ENCODE measurements around the gene ZNF33A.

GRCh38 chr10:38047666-38048065 lies 37.2 kb downstream of the ZNF33A start:
- TF ChIP-seq, protein P1, sequence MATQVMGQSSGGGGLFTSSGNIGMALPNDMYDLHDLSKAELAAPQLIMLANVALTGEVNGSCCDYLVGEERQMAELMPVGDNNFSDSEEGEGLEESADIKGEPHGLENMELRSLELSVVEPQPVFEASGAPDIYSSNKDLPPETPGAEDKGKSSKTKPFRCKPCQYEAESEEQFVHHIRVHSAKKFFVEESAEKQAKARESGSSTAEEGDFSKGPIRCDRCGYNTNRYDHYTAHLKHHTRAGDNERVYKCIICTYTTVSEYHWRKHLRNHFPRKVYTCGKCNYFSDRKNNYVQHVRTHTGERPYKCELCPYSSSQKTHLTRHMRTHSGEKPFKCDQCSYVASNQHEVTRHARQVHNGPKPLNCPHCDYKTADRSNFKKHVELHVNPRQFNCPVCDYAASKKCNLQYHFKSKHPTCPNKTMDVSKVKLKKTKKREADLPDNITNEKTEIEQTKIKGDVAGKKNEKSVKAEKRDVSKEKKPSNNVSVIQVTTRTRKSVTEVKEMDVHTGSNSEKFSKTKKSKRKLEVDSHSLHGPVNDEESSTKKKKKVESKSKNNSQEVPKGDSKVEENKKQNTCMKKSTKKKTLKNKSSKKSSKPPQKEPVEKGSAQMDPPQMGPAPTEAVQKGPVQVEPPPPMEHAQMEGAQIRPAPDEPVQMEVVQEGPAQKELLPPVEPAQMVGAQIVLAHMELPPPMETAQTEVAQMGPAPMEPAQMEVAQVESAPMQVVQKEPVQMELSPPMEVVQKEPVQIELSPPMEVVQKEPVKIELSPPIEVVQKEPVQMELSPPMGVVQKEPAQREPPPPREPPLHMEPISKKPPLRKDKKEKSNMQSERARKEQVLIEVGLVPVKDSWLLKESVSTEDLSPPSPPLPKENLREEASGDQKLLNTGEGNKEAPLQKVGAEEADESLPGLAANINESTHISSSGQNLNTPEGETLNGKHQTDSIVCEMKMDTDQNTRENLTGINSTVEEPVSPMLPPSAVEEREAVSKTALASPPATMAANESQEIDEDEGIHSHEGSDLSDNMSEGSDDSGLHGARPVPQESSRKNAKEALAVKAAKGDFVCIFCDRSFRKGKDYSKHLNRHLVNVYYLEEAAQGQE (IDR thresholded peaks at IDR 0.05; ENCODE audit: insufficient read depth in 1 of 2, low read depth in 2 of 2, low read length in 2 of 2), result no peak
- TF ChIP-seq POLR2AphosphoS5 (IDR thresholded peaks at IDR 0.05; ENCODE audit: low read depth, low read length), result no peak
- TF ChIP-seq TAF1 (IDR thresholded peaks at IDR 0.05; ENCODE audit: borderline replicate concordance, insufficient read depth, low read length), result no peak
- TF ChIP-seq SIN3A (IDR thresholded peaks at IDR 0.05; ENCODE audit: borderline replicate concordance, insufficient read depth, low read length), result no peak
- no peak for TF ChIP-seq FOXP2 (optimal IDR thresholded peaks at IDR 0.05; ENCODE audit: borderline replicate concordance, extremely low read depth, extremely low read length, insufficient read depth)
